Hepatic stellate cell (primary cell): ENCODE measurements around the gene KIF1C.
"Not testable (repeated sequence)": the region's sequence is repeated elsewhere in the genome, so short reads cannot be mapped to it uniquely, and the experiment has no call there.

Experiments
- DNase-seq: peaks from one replicate; pipeline ENCODE4 v3.0.0; 2011; ENCODE audit warnings: low spot score

The KIF1C gene

DNA sequence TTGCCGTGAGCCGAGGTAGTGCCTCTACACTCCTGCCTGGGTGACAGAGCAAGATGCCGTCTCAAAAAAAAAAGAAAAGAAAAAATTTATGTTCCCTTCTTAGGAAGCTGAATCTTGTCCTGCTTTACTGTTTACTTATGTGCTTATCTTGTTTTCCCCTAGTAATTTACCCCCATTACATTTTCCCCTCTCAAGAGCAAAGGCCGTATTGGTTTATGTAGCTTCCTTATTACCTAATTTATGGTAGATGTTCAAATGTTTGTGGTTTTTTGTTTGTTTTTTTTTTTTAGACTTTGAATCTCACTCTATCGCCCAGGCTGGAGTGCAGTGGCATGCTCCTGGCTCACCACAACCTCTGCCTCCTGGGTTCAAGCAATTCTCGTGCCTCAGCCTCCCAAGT is 47.7 kb downstream of the KIF1C start:
- no peak for DNase-seq

DNA sequence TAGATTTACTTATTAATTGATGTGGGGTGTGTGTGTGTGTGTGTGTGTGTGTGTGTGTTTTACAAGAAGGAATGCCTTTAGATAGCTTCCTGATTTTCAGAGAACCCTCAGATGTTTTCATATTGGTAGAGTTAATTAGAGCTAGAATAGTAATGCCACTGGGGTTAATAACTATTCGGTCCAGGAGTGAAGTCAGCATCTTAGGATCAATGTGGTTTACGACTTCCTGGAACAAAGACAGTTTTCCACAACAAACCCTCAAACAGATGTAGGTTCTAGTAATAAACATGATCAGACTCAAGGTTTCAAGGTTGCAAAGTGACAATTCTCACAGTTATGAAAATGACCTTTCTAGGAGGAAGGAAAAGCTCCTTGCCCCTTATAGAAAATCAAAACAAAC is 49.7 kb downstream of the KIF1C start:
- DNase-seq = no peak

DNA sequence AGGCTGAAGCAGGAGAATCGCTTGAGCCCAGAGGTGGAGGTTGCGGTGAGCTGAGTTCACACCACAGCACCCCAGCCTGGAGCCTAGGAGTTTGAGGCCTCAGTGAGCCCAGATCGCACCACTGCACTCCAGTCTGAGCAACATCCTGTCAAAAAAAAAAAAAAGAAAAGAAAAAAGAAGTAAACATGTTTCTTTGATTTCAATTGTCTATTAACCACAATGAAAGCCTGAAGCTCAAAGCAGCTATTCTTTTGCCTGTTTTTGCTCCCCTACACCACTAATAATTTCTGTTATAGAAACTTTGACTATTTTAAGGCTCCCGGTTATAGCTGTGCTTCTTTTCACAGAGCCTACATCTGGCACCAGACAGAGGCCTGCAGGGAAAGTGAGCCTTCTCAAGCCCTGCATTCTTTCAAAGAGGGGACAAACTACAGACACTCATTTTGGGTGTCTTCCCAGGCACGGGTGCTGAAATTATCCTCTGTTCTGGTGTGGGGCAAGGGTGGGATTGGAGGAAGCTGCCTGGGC is 51.6 kb downstream of the KIF1C start:
- no peak for DNase-seq

DNA sequence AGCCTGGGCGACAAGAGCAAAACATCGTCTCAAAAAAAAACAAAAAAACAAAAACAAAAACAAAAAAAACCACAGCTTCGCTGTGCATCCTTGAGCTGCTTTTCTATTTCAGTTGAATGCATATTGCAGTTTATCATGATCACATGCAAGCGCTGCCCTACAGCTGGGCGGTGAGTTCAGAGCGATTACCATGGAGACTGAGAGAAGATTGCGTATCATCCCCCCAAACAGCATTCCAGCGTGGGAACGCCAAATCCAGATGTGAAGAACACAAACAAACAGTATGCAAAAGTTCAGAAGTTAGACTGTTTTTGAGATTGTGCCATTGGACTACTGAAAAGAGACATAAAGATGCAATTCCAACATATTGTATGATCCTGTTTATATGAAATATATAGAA is 52.5 kb downstream of the KIF1C start:
- no peak for DNase-seq

DNA sequence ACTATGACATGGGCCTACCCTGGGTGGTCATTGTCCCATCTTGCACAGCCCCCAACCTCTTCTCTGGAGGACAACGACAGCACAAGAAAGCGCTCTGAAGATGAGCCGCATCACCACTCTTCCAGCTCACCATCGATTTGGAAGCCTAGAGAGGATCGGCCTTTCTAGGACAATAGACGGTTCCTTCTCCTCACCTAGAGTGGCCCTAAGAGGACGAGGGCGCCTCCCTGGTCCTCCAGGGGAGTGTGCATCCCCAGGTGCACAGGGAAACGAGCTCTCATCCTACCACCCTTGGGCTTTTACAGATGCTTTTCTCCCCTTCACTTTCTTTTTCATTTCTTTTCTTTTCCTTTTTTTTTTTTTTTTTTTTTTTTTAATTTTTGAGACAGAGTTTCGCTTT is 57.8 kb downstream of the KIF1C start:
- no peak for DNase-seq

DNA sequence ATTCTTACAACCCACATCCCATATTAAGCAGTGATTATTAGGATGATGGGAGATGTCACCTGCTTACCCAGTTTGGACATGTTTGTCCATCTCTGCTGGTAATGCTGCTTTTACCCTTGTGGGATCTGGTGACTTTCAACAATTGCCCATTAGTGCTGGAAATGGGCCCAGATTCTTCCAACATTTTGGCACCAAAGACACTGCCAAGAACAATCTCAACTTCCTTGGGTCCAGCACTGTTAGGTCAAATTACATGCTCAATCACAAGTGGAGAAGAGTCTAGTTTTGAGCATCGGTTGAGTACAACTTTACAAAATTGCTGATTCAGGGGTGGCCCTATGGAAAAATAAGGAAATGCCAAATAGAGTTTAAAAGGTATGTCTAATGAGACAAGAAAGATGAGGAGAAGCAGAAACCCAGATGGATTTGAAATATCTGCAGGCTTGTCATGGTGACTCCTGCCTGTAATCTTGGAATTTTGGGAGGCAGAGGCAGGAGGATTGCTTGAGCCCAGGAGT is 67.5 kb downstream of the KIF1C start:
- DNase-seq = no peak

DNA sequence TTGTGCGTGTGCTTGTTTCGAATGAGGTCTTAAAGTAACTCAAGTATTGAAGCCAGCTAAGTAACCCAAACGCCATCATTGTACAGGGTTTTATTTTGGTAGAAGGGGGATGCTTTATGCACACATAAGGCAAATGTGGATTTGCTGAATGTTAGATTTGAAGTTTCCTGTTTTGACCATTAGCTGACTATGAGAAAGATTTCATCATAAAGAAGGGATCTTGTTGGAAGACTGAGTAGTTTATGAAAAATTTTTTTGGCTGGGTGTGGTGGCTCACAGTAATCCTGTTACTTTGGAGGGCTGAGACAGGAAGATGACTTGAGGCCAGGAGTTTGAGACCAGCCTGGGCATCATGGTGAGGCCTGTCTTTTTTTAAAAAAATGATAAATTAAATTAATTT is 70.5 kb downstream of the KIF1C start:
- no peak for DNase-seq

DNA sequence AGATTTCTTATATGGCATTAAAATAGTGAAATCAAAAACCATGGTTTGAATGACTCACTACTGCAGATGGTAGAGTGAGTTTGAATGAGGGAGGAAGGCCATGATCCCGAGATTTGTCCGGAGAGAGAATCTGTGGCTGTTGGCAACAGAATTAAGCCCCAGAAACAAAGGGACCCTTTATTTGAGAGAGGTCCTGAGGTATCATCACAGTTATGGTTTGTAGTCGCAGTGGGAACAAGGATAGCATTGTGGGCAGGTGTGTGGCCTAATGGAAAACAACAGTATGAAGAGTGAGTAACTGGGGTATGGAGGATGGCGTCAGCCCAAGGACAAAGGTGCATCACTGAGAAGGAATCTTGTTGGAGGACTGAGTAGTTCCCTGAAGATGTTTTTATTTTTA is 72.0 kb downstream of the KIF1C start:
- no peak for DNase-seq

DNA sequence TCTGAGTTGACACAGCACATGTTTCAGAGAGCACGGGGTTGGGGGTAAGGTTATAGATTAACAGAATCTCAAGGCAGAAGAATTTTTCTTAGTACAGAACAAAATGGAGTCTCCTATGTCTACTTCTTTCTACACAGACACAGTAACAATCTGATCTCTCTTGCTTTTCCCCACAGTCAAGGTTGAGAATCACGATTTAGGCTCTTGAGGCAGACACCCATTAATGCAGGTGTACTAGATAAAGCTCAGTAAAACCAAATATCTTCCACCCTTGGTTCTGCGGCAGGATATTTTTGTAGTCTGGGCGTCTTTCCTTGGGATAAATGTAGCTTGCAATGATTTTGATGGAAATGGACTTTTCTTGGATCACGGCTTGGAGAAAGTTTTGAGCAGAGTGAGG is 77.7 kb downstream of the KIF1C start:
- DNase-seq = not testable (repeated sequence)

DNA sequence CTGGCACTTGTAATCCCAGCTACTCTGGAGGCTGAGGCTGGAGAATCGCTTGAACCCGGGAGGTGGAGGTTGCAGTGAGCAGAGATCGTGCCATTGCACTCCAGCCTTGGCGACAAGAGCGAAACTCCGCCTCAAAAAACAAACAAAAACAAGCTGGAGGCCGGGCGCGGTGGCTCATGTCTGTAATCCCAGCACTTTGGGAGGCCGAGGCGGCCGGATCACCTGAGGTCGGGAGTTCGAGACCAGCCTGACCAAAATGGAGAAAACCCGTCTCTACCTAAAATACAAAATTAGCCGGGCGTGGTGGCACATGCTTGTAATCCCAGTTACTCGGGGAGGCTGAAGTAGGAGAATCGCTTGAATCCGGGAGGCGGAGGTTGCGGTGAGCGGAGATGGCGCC is 79.5 kb downstream of the KIF1C start:
- not testable (repeated sequence) for DNase-seq

DNA sequence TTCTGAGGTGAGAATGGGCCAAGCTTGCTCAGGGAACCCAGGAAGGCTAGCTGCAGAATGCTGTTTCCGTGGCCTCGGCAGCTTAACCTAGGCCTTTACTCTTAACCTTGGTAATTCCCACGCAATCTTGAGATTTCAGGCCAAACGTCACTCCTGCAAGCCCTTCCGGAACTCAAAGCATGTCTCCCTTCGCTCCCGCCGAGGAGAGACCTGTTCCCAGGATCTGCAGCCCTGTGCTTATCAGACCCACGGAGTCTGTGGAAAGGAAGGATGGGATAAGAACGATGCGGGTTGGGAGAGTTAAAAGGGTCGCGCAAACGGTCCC is 80.0 kb downstream of the KIF1C start:
- DNase-seq = no peak
